ENCODE data around the gene TIMM23. TPM values are rescaled to one million over a fixed set of nuclear protein-coding genes. Genes with fewer than 3 reads are reported as not detected.
A peak's percentile ranks its signal among the peaks of the same experiment; 100 is the strongest.
"Not testable (repeated sequence)": the region's sequence is repeated elsewhere in the genome, so short reads cannot be mapped to it uniquely, and the experiment has no call there.

TIMM23 gene
- 84.3 TPM in 2 replicates for polyA plus RNA-seq (2013)

GRCh38 chr10:45972106-45972812 is at the start of gene TIMM23:
TIMM23 (plus strand) TSS chr10:45972489; CDS start chr10:45972625, 136 bp downstream.
- H3K79me2 ChIP-seq (ENCODE audit: control insufficient read depth, insufficient read depth, low read length, poor library complexity); H2BK120ac ChIP-seq (ENCODE audit: insufficient read depth, low read length, poor library complexity); H3K23ac ChIP-seq (ENCODE audit: low read length); H3K36me3 ChIP-seq (ENCODE audit: control insufficient read depth in 1 of 2, insufficient read depth in 2 of 2, low read length in 2 of 2); H2AK5ac ChIP-seq (ENCODE audit: low read length); H2BK12ac ChIP-seq (ENCODE audit: low read length); H3K9me3 ChIP-seq (ENCODE audit: insufficient read depth, low read depth, low read length); H2BK5ac ChIP-seq (ENCODE audit: low read depth, low read length, poor library complexity); H3K79me1 ChIP-seq (ENCODE audit: low read length); H3K27ac ChIP-seq (ENCODE audit: low read depth, low read length); H3K27me3 ChIP-seq (ENCODE audit: insufficient read depth, low read length); H3K4me1 ChIP-seq (ENCODE audit: control insufficient read depth in 1 of 2, insufficient read depth in 2 of 2, low read length in 2 of 2): not testable (repeated sequence)
- DNase-seq, result peak; percentile 79 to 90
- peak within 1 kb of the TSS; percentile 92 for H3K4me3 ChIP-seq (ENCODE audit: low read depth, low read length)
- peak within 1 kb of the TSS; percentile 92 for H3K4me2 ChIP-seq (ENCODE audit: low read length)
- H4K12ac ChIP-seq (ENCODE audit: low read depth, low read length), result peak within 1 kb of the TSS; percentile 80
- peak within 1 kb of the TSS; percentile 88 for H3K9ac ChIP-seq (ENCODE audit: low read length)
- peak within 1 kb of the TSS; percentile 73 for H2AFZ ChIP-seq (ENCODE audit: insufficient read depth, low read length, poor library complexity)
- H4K91ac ChIP-seq (ENCODE audit: low read depth, low read length), result peak within 1 kb of the TSS; percentile 79
- H3K14ac ChIP-seq (ENCODE audit: low read length), result peak within 1 kb of the TSS; percentile 72
- H3K4ac ChIP-seq (ENCODE audit: low read depth, low read length), result peak within 1 kb of the TSS; percentile 96
- peak within 1 kb of the TSS; percentile 85 for H3K18ac ChIP-seq (ENCODE audit: low read length)
- peak within 1 kb of the TSS; percentile 94 for H4K8ac ChIP-seq (ENCODE audit: low read depth, low read length)
- WGBS (ENCODE audit: extremely low coverage, insufficient coverage, insufficient read length), result no CpG with 5 or more reads among the region's 60 CpGs

- not testable (repeated sequence) for H3K23ac ChIP-seq (ENCODE audit: low read length); H2AFZ ChIP-seq (ENCODE audit: insufficient read depth, low read length, poor library complexity); H3K9ac ChIP-seq (ENCODE audit: low read length); H3K18ac ChIP-seq (ENCODE audit: low read length); H3K36me3 ChIP-seq (ENCODE audit: control insufficient read depth in 1 of 2, insufficient read depth in 2 of 2, low read length in 2 of 2); H4K12ac ChIP-seq (ENCODE audit: low read depth, low read length); DNase-seq; H3K79me2 ChIP-seq (ENCODE audit: control insufficient read depth, insufficient read depth, low read length, poor library complexity); H2BK120ac ChIP-seq (ENCODE audit: insufficient read depth, low read length, poor library complexity); H3K14ac ChIP-seq (ENCODE audit: low read length); H3K79me1 ChIP-seq (ENCODE audit: low read length); H3K4me2 ChIP-seq (ENCODE audit: low read length); H3K27me3 ChIP-seq (ENCODE audit: insufficient read depth, low read length); H3K4ac ChIP-seq (ENCODE audit: low read depth, low read length); H2BK5ac ChIP-seq (ENCODE audit: low read depth, low read length, poor library complexity); H3K4me3 ChIP-seq (ENCODE audit: low read depth, low read length); H3K4me1 ChIP-seq (ENCODE audit: control insufficient read depth in 1 of 2, insufficient read depth in 2 of 2, low read length in 2 of 2); H2BK12ac ChIP-seq (ENCODE audit: low read length); H2AK5ac ChIP-seq (ENCODE audit: low read length); H4K8ac ChIP-seq (ENCODE audit: low read depth, low read length); H3K9me3 ChIP-seq (ENCODE audit: insufficient read depth, low read depth, low read length); H3K27ac ChIP-seq (ENCODE audit: low read depth, low read length); H4K91ac ChIP-seq (ENCODE audit: low read depth, low read length)
- WGBS (ENCODE audit: extremely low coverage, insufficient coverage, insufficient read length), result no CpG with 5 or more reads among the region's 1 CpG
These were observed 45.5 kb upstream of the TIMM23 start for GRCh38 chr10:45926790-45927189.

- WGBS (ENCODE audit: extremely low coverage, insufficient coverage, insufficient read length), result no CpG with 5 or more reads among the region's 4 CpGs
- not testable (repeated sequence) for H4K91ac ChIP-seq (ENCODE audit: low read depth, low read length)
These were observed 41.0 kb upstream of the TIMM23 start for GRCh38 chr10:45931305-45931704.

GRCh38 chr10:45934788-45935187 is 37.5 kb upstream of the TIMM23 start:
- H3K4ac ChIP-seq (ENCODE audit: low read depth, low read length); H2BK12ac ChIP-seq (ENCODE audit: low read length); H3K27me3 ChIP-seq (ENCODE audit: insufficient read depth, low read length); H3K4me1 ChIP-seq (ENCODE audit: control insufficient read depth in 1 of 2, insufficient read depth in 2 of 2, low read length in 2 of 2); H3K18ac ChIP-seq (ENCODE audit: low read length); H2AFZ ChIP-seq (ENCODE audit: insufficient read depth, low read length, poor library complexity); H4K91ac ChIP-seq (ENCODE audit: low read depth, low read length); H2BK120ac ChIP-seq (ENCODE audit: insufficient read depth, low read length, poor library complexity); H2BK5ac ChIP-seq (ENCODE audit: low read depth, low read length, poor library complexity); H3K79me1 ChIP-seq (ENCODE audit: low read length); H3K14ac ChIP-seq (ENCODE audit: low read length); H3K79me2 ChIP-seq (ENCODE audit: control insufficient read depth, insufficient read depth, low read length, poor library complexity); H4K12ac ChIP-seq (ENCODE audit: low read depth, low read length); H3K9me3 ChIP-seq (ENCODE audit: insufficient read depth, low read depth, low read length); H3K23ac ChIP-seq (ENCODE audit: low read length); H3K36me3 ChIP-seq (ENCODE audit: control insufficient read depth in 1 of 2, insufficient read depth in 2 of 2, low read length in 2 of 2); H4K8ac ChIP-seq (ENCODE audit: low read depth, low read length); H2AK5ac ChIP-seq (ENCODE audit: low read length); H3K27ac ChIP-seq (ENCODE audit: low read depth, low read length); H3K4me3 ChIP-seq (ENCODE audit: low read depth, low read length); DNase-seq; H3K9ac ChIP-seq (ENCODE audit: low read length); H3K4me2 ChIP-seq (ENCODE audit: low read length): not testable (repeated sequence)
- WGBS (ENCODE audit: extremely low coverage, insufficient coverage, insufficient read length), result no CpG with 5 or more reads among the region's 3 CpGs

More at GRCh38 chr10:45931305-45931704, 41.0 kb upstream of the TIMM23 start:
- H3K27ac ChIP-seq (ENCODE audit: low read depth, low read length); H2AFZ ChIP-seq (ENCODE audit: insufficient read depth, low read length, poor library complexity); H3K79me2 ChIP-seq (ENCODE audit: control insufficient read depth, insufficient read depth, low read length, poor library complexity); H3K4me2 ChIP-seq (ENCODE audit: low read length); H3K4ac ChIP-seq (ENCODE audit: low read depth, low read length); H3K36me3 ChIP-seq (ENCODE audit: control insufficient read depth in 1 of 2, insufficient read depth in 2 of 2, low read length in 2 of 2); H3K14ac ChIP-seq (ENCODE audit: low read length); H3K27me3 ChIP-seq (ENCODE audit: insufficient read depth, low read length); H3K79me1 ChIP-seq (ENCODE audit: low read length); H4K8ac ChIP-seq (ENCODE audit: low read depth, low read length); H3K9ac ChIP-seq (ENCODE audit: low read length); H2BK12ac ChIP-seq (ENCODE audit: low read length); H3K4me1 ChIP-seq (ENCODE audit: control insufficient read depth in 1 of 2, insufficient read depth in 2 of 2, low read length in 2 of 2); H2BK120ac ChIP-seq (ENCODE audit: insufficient read depth, low read length, poor library complexity); H3K4me3 ChIP-seq (ENCODE audit: low read depth, low read length); H4K12ac ChIP-seq (ENCODE audit: low read depth, low read length); DNase-seq; H3K23ac ChIP-seq (ENCODE audit: low read length); H2BK5ac ChIP-seq (ENCODE audit: low read depth, low read length, poor library complexity); H3K9me3 ChIP-seq (ENCODE audit: insufficient read depth, low read depth, low read length); H3K18ac ChIP-seq (ENCODE audit: low read length); H2AK5ac ChIP-seq (ENCODE audit: low read length): not testable (repeated sequence)

Data from trophoblast cell (in vitro differentiated cells and primary cell).